Amniotic stem cell (primary cell): ENCODE data around the gene GYS2.

Source experiments
- DNase-seq: peaks from one replicate; lab custom pipeline; 2025; lab: John Stamatoyannopoulos, UW

The GYS2 gene

DNA sequence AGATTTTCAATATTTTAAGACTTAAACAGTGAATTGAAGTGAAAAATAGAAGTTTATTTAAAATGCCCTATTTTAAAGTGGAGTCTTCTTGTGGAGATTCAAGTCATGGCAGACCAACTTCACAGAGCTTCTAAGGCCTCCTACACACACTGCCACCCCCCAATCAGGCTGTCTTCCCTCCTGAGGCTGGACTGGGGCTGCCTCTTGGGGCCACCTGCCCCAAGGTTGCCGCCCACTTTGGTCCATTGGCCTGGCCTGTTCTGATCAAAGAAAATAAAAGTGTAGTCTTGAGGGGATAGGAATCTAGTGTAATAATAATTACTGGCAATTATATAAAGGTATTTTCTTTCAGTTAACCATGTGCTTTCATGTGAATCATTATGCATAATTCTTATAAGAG is 101.8 kb downstream of the GYS2 start:
- no peak for DNase-seq

DNA sequence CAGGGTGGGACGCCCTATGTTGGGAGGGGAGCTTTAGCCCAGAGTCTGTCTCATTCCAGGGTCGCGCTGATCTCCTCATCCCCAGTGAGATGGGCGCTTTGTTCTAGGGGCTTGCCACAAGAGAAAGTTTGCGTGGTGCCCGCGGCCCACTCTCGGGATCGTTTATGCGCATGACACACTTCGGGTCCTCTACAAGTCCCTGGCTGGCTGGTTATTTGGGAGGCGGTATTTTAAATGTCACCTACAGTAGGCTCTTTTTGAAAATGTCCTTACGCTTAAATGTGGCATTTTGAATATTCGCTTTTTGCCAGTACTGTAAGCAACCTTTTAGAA is 102.5 kb downstream of the GYS2 start:
- no peak for DNase-seq

DNA sequence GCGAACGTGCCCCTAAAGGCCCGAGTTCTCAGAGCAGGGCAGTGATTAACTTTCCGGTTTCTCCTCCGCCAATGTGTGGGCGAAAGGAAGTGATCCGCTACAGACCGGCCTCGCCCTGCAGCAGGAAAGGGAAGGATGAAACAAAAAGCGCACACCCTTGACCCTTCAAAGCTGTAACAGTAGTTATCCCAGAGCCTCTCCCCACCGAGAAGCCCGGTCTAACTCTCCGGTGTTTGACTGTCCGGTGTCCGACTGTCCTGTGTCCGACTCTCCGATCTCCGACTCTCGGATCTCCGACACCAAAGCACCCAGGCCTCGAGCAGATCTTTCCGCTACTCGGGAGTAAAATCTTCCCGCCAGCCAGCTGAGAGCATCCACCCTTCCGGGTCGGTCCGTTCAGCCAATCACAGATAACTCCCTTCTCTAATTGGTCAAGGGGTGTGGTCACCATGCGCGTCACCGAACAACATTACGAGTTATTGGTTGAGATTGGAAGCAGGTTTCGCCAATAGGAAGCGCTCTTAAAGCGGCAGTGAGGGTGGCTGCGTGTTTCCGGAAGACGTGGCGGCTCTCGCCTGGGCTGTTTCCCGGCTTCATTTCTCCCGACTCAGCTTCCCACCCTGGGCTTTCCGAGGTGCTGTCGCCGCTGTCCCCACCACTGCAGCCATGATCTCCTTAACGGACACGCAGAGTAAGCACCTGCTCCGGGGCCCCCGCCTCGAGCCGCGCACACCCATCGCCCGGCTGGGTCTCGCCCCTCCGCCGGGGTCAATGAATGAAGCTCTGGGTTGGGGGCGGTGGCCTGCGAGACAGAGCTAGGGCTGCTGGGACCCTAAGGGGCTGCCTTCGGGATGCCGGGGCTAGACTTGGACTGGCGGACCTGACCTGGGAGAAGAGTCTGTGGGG is 103.1 kb downstream of the GYS2 start, which contains the start of the genes GOLT1B and RECQL:
GOLT1B (plus strand) TSS at position 532 of the 906 bp plus-strand sequence; CDS start at position 667, 135 bp downstream.
RECQL (minus strand) TSS at position 378 of the 906 bp plus-strand sequence. CDS start 2,065 bp downstream, outside the sequence.
- peak; percentile 98 for DNase-seq

DNA sequence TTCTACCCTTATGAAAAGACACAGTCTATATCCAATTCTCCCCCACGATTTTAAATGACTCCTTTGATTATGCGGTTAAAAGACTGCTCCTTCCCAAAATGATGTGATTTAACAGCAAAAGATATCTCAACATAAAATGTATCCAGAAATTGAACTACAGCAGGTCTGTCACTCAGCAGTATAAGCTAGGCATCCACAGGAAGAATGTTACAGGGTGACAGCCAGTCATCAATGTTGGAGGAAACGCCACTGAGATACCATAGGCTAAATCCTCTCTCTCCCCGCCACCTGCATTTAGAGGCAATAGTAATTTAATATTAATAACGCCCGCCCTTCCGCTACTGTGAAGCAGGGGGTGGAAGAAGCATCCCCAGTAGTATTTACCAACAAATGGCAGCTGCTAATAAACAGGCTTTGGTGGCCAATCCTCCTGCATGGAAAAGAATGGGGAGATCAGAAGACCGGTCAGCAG is 103.8 kb downstream of the GYS2 start:
- DNase-seq = no peak

DNA sequence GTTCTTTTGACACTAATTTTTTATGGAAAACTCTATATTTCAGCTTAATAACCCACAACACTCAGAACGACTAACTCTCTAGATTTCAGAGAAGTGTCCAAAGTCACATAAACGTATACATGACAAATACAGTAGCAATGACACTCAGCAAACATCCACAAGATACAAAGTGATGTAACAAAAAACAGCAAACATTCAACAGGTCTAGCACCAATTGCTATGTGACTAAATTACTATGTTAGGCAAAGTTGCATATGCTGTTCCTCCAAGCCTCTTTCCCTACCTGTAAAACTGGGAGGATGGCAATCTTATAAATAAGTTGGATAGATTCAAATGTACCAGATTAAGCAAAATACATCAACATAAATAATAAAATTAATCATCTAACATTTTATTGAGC is 104.9 kb downstream of the GYS2 start:
- DNase-seq = no peak
